Suprapubic skin (tissue), 4 donors: Measurements from ENCODE around the gene DSCAM. TPM values are rescaled to one million over a fixed set of nuclear protein-coding genes. Genes with fewer than 3 reads are reported as not detected.

Source experiments
- DNase-seq, 2 donors: peaks; one replicate each; pipeline ENCODE4 v3.0.0-alpha.2; 2019; ENCODE audit warnings: low spot score in 2 of 2
- H3K27ac ChIP-seq: fragments of 200-600 bp; sonication (generic); one replicate; pipeline ENCODE4 v1.5.1; 2019
- H3K27me3 ChIP-seq: fragments of 200-600 bp; sonication (generic); one replicate; pipeline ENCODE4 v1.5.1; 2019
- H3K36me3 ChIP-seq: fragments of 200-600 bp; sonication (generic); one replicate; pipeline ENCODE4 v1.5.1; 2019
- H3K4me1 ChIP-seq: fragments of 200-600 bp; sonication (generic); one replicate; pipeline ENCODE4 v1.5.1; 2019
- H3K4me3 ChIP-seq: fragments of 200-600 bp; sonication (generic); one replicate; pipeline ENCODE4 v1.5.1; 2019; ENCODE audit warnings: mild to moderate bottlenecking
- H3K9me3 ChIP-seq: fragments of 200-600 bp; sonication (generic); one replicate; pipeline ENCODE4 v1.5.1; 2019
- CTCF ChIP-seq, 2 donors: fragments of 200-600 bp in 1 of 2; fragments of 450-650 bp in 1 of 2; sonication (generic) in 1 of 2; IDR thresholded peaks; one replicate each; pipeline ENCODE4 v1.5.1; 2016 to 2019; ENCODE audit warnings: antibody characterized with exemption in 2 of 2, mild to moderate bottlenecking in 1 of 2, moderate library complexity in 1 of 2
- EP300 ChIP-seq: sonication (generic); formaldehyde crosslinking; IDR thresholded peaks from one replicate; pipeline ENCODE4 v1.6.1; 2017; ENCODE audit warnings: antibody characterized with exemption
- POLR2A ChIP-seq, 2 donors: fragments of 450-650 bp; IDR thresholded peaks; one replicate each; pipeline ENCODE4 v1.6.1; 2017; ENCODE audit warnings: antibody characterized with exemption in 2 of 2, mild to moderate bottlenecking in 2 of 2, moderate library complexity in 2 of 2
- POLR2AphosphoS5 ChIP-seq, 3 donors: sonication (generic); formaldehyde crosslinking; IDR thresholded peaks; one replicate each; pipeline ENCODE4 v1.6.1; 2017; ENCODE audit warnings: antibody characterized with exemption in 3 of 3
- WGBS: methylation state at CpG from one replicate; pipeline ENCODE4 v1.1.5; 2018; 5-methylcytosine and 5-hydroxymethylcytosine counted together
- total RNA-seq, 4 donors: library from RNA; depleted of rRNA; stranded (reverse); fragments of >200 nt; gene quantifications; one replicate each; pipeline ENCODE4 v1.1.0, GENCODE V29; 2016

Gene DSCAM
- total RNA-seq, 4 donors from 2014 or later, result 0.08 TPM; not detected in 3

GRCh38 chr21:40639616-40640194 is 207.3 kb downstream of the DSCAM start:
- 69% methylated on average over 6 of the region's 6 CpGs for WGBS
- no peak for DNase-seq
- H3K9me3 ChIP-seq, result no peaks in the 10 kb centered on the region
- H3K27ac ChIP-seq, result no peak overlapping the region
- H3K4me1 ChIP-seq, result no peaks in the 10 kb centered on the region
- no peak overlapping the region for H3K4me3 ChIP-seq
- H3K36me3 ChIP-seq, result no peaks in the 10 kb centered on the region
- TF ChIP-seq EP300 (no peak), POLR2AphosphoS5 (IDR thresholded peaks at IDR 0.05) (no peak), POLR2A (IDR thresholded peaks at IDR 0.05) (no peak)
- H3K27me3 ChIP-seq, result no peaks in the 10 kb centered on the region

GRCh38 chr21:40638466-40639251 is 208.3 kb downstream of the DSCAM start:
- no peaks in the 10 kb centered on the region for H3K36me3 ChIP-seq
- H3K4me3 ChIP-seq, result no peak overlapping the region
- no peak for DNase-seq
- H3K9me3 ChIP-seq, result no peaks in the 10 kb centered on the region
- H3K27ac ChIP-seq, result no peak overlapping the region
- H3K27me3 ChIP-seq, result no peaks in the 10 kb centered on the region
- WGBS, result 69% methylated on average over 17 of the region's 17 CpGs
- H3K4me1 ChIP-seq, result no peaks in the 10 kb centered on the region
- TF ChIP-seq POLR2A (IDR thresholded peaks at IDR 0.05) (no peak), CTCF (IDR thresholded peaks at IDR 0.05) (no peak), POLR2AphosphoS5 (IDR thresholded peaks at IDR 0.05) (no peak), EP300 (no peak)

- WGBS, result 75% methylated on average over 9 of the region's 9 CpGs
- Histone ChIP-seq H3K36me3 (no peaks in the 10 kb centered on the region), H3K4me3 (no peak overlapping the region), H3K27me3 (no peaks in the 10 kb centered on the region), H3K27ac (no peak overlapping the region), H3K4me1 (no peaks in the 10 kb centered on the region), H3K9me3 (no peaks in the 10 kb centered on the region)
- no peak for DNase-seq
- TF ChIP-seq POLR2A (IDR thresholded peaks at IDR 0.05) (no peak), POLR2AphosphoS5 (IDR thresholded peaks at IDR 0.05) (no peak)
Measured at GRCh38 chr21:40636026-40636425, 210.9 kb downstream of the DSCAM start.

- TF ChIP-seq POLR2A (IDR thresholded peaks at IDR 0.05) (no peak), POLR2AphosphoS5 (IDR thresholded peaks at IDR 0.05) (no peak), EP300 (no peak), CTCF (IDR thresholded peaks at IDR 0.05) (no peak)
- no peaks in the 10 kb centered on the region for H3K27me3 ChIP-seq
- H3K27ac ChIP-seq, result no peak overlapping the region
- no peaks in the 10 kb centered on the region for H3K9me3 ChIP-seq
- no peaks in the 10 kb centered on the region for H3K36me3 ChIP-seq
- no peak overlapping the region for H3K4me3 ChIP-seq
- H3K4me1 ChIP-seq, result no peaks in the 10 kb centered on the region
- WGBS, result 62% methylated on average over 4 of the region's 4 CpGs
- DNase-seq, result no peak
Measured at GRCh38 chr21:40635391-40635790, 211.6 kb downstream of the DSCAM start.

- 88% methylated on average over 6 of the region's 6 CpGs for WGBS
- Histone ChIP-seq H3K27me3 (no peaks in the 10 kb centered on the region), H3K27ac (no peak overlapping the region), H3K36me3 (no peaks in the 10 kb centered on the region), H3K4me1 (no peaks in the 10 kb centered on the region), H3K4me3 (no peak overlapping the region), H3K9me3 (no peaks in the 10 kb centered on the region)
- DNase-seq, result no peak
- TF ChIP-seq POLR2AphosphoS5 (IDR thresholded peaks at IDR 0.05) (no peak), POLR2A (IDR thresholded peaks at IDR 0.05) (no peak), CTCF (IDR thresholded peaks at IDR 0.05) (no peak), EP300 (no peak)
Measured at GRCh38 chr21:40634141-40634540, 212.8 kb downstream of the DSCAM start.

- H3K36me3 ChIP-seq, result no peaks in the 10 kb centered on the region
- TF ChIP-seq EP300 (no peak), CTCF (IDR thresholded peaks at IDR 0.05) (no peak), POLR2AphosphoS5 (IDR thresholded peaks at IDR 0.05) (no peak), POLR2A (IDR thresholded peaks at IDR 0.05) (no peak)
- no peak overlapping the region for H3K4me3 ChIP-seq
- DNase-seq, result no peak
- H3K27ac ChIP-seq, result no peak overlapping the region
- H3K4me1 ChIP-seq, result no peaks in the 10 kb centered on the region
- no peaks in the 10 kb centered on the region for H3K9me3 ChIP-seq
- no peaks in the 10 kb centered on the region for H3K27me3 ChIP-seq
- WGBS, result 85% methylated on average over 9 of the region's 9 CpGs
Measured at GRCh38 chr21:40633048-40633447, 213.9 kb downstream of the DSCAM start.
